ENCODE results near the gene MROH2B.

GRCh38 chr5:41109186-41109585, 38.0 kb upstream of the MROH2B start:
- TF ChIP-seq CTCF (optimal IDR thresholded peaks at IDR 0.05 in 1 of 3, IDR thresholded peaks at IDR 0.05 in 1 of 3, conservative IDR thresholded peaks at IDR 0.05 in 1 of 3; ENCODE audit: extremely low read depth in 1 of 3, insufficient read depth in 2 of 3, low read length in 3 of 3) (no peak), EZH2 (IDR thresholded peaks at IDR 0.05; ENCODE audit: low read length) (no peak)
